Measurements from ENCODE around the gene GAB2.

Gene GAB2

GRCh38 chr11:78261828-78262227, 155.8 kb downstream of the GAB2 start:
- no peak overlapping the region for H3K27ac Mint-ChIP-seq
- no peak overlapping the region for H3K4me3 Mint-ChIP-seq
- H3K4me1 Mint-ChIP-seq = no peaks in the 10 kb centered on the region
- peaks cover 2% of the 10 kb centered on the region for H3K36me3 Mint-ChIP-seq
- no peaks in the 10 kb centered on the region for H3K27me3 Mint-ChIP-seq
- ATAC-seq (ENCODE audit: low read depth) = no peak
- DNase-seq (ENCODE audit: low spot score in 2 of 2) = no peak
- H3K9me3 Mint-ChIP-seq = no peaks in the 10 kb centered on the region

GRCh38 chr11:78261367-78261766, 156.3 kb downstream of the GAB2 start:
- no peak overlapping the region for H3K4me3 Mint-ChIP-seq
- no peaks in the 10 kb centered on the region for H3K27me3 Mint-ChIP-seq
- DNase-seq (ENCODE audit: low spot score in 2 of 2) (no peak), ATAC-seq (ENCODE audit: low read depth) (no peak)
- H3K36me3 Mint-ChIP-seq = peaks cover 2% of the 10 kb centered on the region
- no peak overlapping the region for H3K27ac Mint-ChIP-seq
- H3K9me3 Mint-ChIP-seq = no peaks in the 10 kb centered on the region
- H3K4me1 Mint-ChIP-seq = no peaks in the 10 kb centered on the region

- Mint-ChIP-seq H3K27ac (peak overlapping the region; percentile 3), H3K36me3 (peaks cover 2% of the 10 kb centered on the region), H3K27me3 (no peaks in the 10 kb centered on the region), H3K4me1 (no peaks in the 10 kb centered on the region), H3K4me3 (no peak overlapping the region), H3K9me3 (no peaks in the 10 kb centered on the region)
- ATAC-seq (ENCODE audit: low read depth) (no peak), DNase-seq (ENCODE audit: low spot score in 2 of 2) (no peak)
These were observed 157.7 kb downstream of the GAB2 start for GRCh38 chr11:78259777-78260487.

GRCh38 chr11:78257654-78258053, 160.0 kb downstream of the GAB2 start:
- Mint-ChIP-seq H3K27me3 (no peaks in the 10 kb centered on the region), H3K27ac (no peak overlapping the region), H3K4me3 (no peak overlapping the region), H3K4me1 (peaks cover under 1% of the 10 kb centered on the region), H3K9me3 (no peaks in the 10 kb centered on the region), H3K36me3 (peaks cover 8% of the 10 kb centered on the region)
- no peak for ATAC-seq (ENCODE audit: low read depth)
- DNase-seq (ENCODE audit: low spot score in 2 of 2) = no peak

- Mint-ChIP-seq H3K9me3 (no peaks in the 10 kb centered on the region), H3K4me1 (peaks cover 2% of the 10 kb centered on the region), H3K27ac (no peak overlapping the region), H3K4me3 (no peak overlapping the region), H3K36me3 (peaks cover 8% of the 10 kb centered on the region), H3K27me3 (no peaks in the 10 kb centered on the region)
- DNase-seq (ENCODE audit: low spot score in 2 of 2) (no peak), ATAC-seq (ENCODE audit: low read depth) (no peak)
These were observed 160.7 kb downstream of the GAB2 start for GRCh38 chr11:78256962-78257361.

- H3K4me3 Mint-ChIP-seq = no peak overlapping the region
- peaks cover 4% of the 10 kb centered on the region for H3K4me1 Mint-ChIP-seq
- no peak overlapping the region for H3K27ac Mint-ChIP-seq
- H3K9me3 Mint-ChIP-seq = no peaks in the 10 kb centered on the region
- H3K36me3 Mint-ChIP-seq = peaks cover 11% of the 10 kb centered on the region
- H3K27me3 Mint-ChIP-seq = no peaks in the 10 kb centered on the region
- DNase-seq (ENCODE audit: low spot score in 2 of 2) = no peak
- ATAC-seq (ENCODE audit: low read depth) = no peak
These were observed 161.7 kb downstream of the GAB2 start for GRCh38 chr11:78255919-78256318.

GRCh38 chr11:78254268-78254667, 163.4 kb downstream of the GAB2 start:
- H3K27me3 Mint-ChIP-seq = no peaks in the 10 kb centered on the region
- no peak overlapping the region for H3K4me3 Mint-ChIP-seq
- no peak for DNase-seq (ENCODE audit: low spot score in 2 of 2)
- H3K9me3 Mint-ChIP-seq = no peaks in the 10 kb centered on the region
- ATAC-seq (ENCODE audit: low read depth) = no peak
- H3K36me3 Mint-ChIP-seq = peaks cover 17% of the 10 kb centered on the region
- H3K4me1 Mint-ChIP-seq = peaks cover 4% of the 10 kb centered on the region
- no peak overlapping the region for H3K27ac Mint-ChIP-seq

- no peak for ATAC-seq (ENCODE audit: low read depth)
These were observed 163.8 kb downstream of the GAB2 start for GRCh38 chr11:78253797-78254196.

GRCh38 chr11:78251083-78251775, 166.4 kb downstream of the GAB2 start:
- Mint-ChIP-seq H3K9me3 (peaks cover 2% of the 10 kb centered on the region), H3K27me3 (no peaks in the 10 kb centered on the region), H3K36me3 (peaks cover 38% of the 10 kb centered on the region), H3K27ac (peak overlapping the region; percentile 60), H3K4me1 (peaks cover 4% of the 10 kb centered on the region), H3K4me3 (no peak overlapping the region)
- DNase-seq (ENCODE audit: low spot score in 2 of 2) (no peak), ATAC-seq (ENCODE audit: low read depth) (no peak)

More at GRCh38 chr11:78253797-78254196, 163.8 kb downstream of the GAB2 start:
- H3K27me3 Mint-ChIP-seq = no peaks in the 10 kb centered on the region
- H3K36me3 Mint-ChIP-seq = peaks cover 18% of the 10 kb centered on the region
- peaks cover 4% of the 10 kb centered on the region for H3K4me1 Mint-ChIP-seq
- H3K9me3 Mint-ChIP-seq = no peaks in the 10 kb centered on the region
- H3K27ac Mint-ChIP-seq = no peak overlapping the region
- H3K4me3 Mint-ChIP-seq = no peak overlapping the region
- no peak for DNase-seq (ENCODE audit: low spot score in 2 of 2)

GRCh38 chr11:78250099-78250498, 167.5 kb downstream of the GAB2 start:
- H3K9me3 Mint-ChIP-seq = peaks cover 2% of the 10 kb centered on the region
- no peak for ATAC-seq (ENCODE audit: low read depth)
- DNase-seq (ENCODE audit: low spot score in 2 of 2) = no peak
- H3K4me1 Mint-ChIP-seq = peaks cover 4% of the 10 kb centered on the region
- H3K27ac Mint-ChIP-seq = no peak overlapping the region
- H3K36me3 Mint-ChIP-seq = peaks cover 38% of the 10 kb centered on the region
- no peak overlapping the region for H3K4me3 Mint-ChIP-seq
- no peaks in the 10 kb centered on the region for H3K27me3 Mint-ChIP-seq

- no peak for ATAC-seq (ENCODE audit: low read depth)
- Mint-ChIP-seq H3K4me1 (peaks cover 14% of the 10 kb centered on the region), H3K4me3 (no peak overlapping the region), H3K27ac (no peak overlapping the region), H3K27me3 (no peaks in the 10 kb centered on the region), H3K36me3 (peaks cover 40% of the 10 kb centered on the region), H3K9me3 (peaks cover 2% of the 10 kb centered on the region)
- DNase-seq (ENCODE audit: low spot score in 2 of 2) = no peak
These were observed 168.7 kb downstream of the GAB2 start for GRCh38 chr11:78248903-78249302.

- Mint-ChIP-seq H3K36me3 (peaks cover 37% of the 10 kb centered on the region), H3K27ac (no peak overlapping the region), H3K9me3 (peaks cover 2% of the 10 kb centered on the region), H3K4me1 (peaks cover 14% of the 10 kb centered on the region), H3K27me3 (no peaks in the 10 kb centered on the region), H3K4me3 (no peak overlapping the region)
- ATAC-seq (ENCODE audit: low read depth) = no peak
- no peak for DNase-seq (ENCODE audit: low spot score in 2 of 2)
These were observed 169.4 kb downstream of the GAB2 start for GRCh38 chr11:78248191-78248590.

- Mint-ChIP-seq H3K4me1 (peaks cover 10% of the 10 kb centered on the region), H3K27me3 (no peaks in the 10 kb centered on the region), H3K36me3 (peaks cover 48% of the 10 kb centered on the region), H3K27ac (peak overlapping the region; percentile 8), H3K9me3 (peaks cover 11% of the 10 kb centered on the region), H3K4me3 (no peak overlapping the region)
- ATAC-seq (ENCODE audit: low read depth) (no peak), DNase-seq (ENCODE audit: low spot score in 2 of 2) (no peak)
These were observed 172.9 kb downstream of the GAB2 start for GRCh38 chr11:78244546-78245255.

GRCh38 chr11:78244080-78244479, 173.5 kb downstream of the GAB2 start:
- Mint-ChIP-seq H3K9me3 (peaks cover 11% of the 10 kb centered on the region), H3K27ac (no peak overlapping the region), H3K4me1 (peaks cover 10% of the 10 kb centered on the region), H3K36me3 (peaks cover 48% of the 10 kb centered on the region), H3K4me3 (no peak overlapping the region), H3K27me3 (no peaks in the 10 kb centered on the region)
- DNase-seq (ENCODE audit: low spot score in 2 of 2) = no peak
- no peak for ATAC-seq (ENCODE audit: low read depth)

All from memory B cell (primary cell).